ENCODE results near the gene GSE1. TPM values are rescaled to one million over a fixed set of nuclear protein-coding genes. Genes with fewer than 3 reads are reported as not detected.

Gene GSE1
- total RNA-seq, 1 experiment from 2014 or later = 124 TPM

GRCh38 chr16:85565801-85566526 lies 47.2 kb upstream of the GSE1 start:
- H3K4me3 Mint-ChIP-seq = no peak overlapping the region
- ChIA-PET POLR2A (no interaction called here), CTCF (interaction anchor here (0.7 to 7.9 kb wide), 4 partner anchors 9 to 41 kb away, joined by 3 to 60 read pairs (median 18); no protein-coding TSS in a partner anchor)
- peak overlapping the region; percentile 53 for H3K27ac Mint-ChIP-seq
- peaks cover 88% of the 10 kb centered on the region for H3K4me1 Mint-ChIP-seq
- no peak for DNase-seq (ENCODE audit: low spot score)
- ATAC-seq = no peak
- peaks cover 7% of the 10 kb centered on the region; the same call in 1 of the 2 replicates for H3K9me3 Mint-ChIP-seq
- peaks cover 7% of the 10 kb centered on the region for H3K36me3 Mint-ChIP-seq
- no peak for TF ChIP-seq ZNF121 (CRISPR knock-in tag; IDR thresholded peaks at IDR 0.05)
- TF ChIP-seq CREB1 (CRISPR knock-in tag; IDR thresholded peaks at IDR 0.05) = no peak
- TF ChIP-seq NR2C2 (CRISPR knock-in tag; IDR thresholded peaks at IDR 0.05) = no peak
- TF ChIP-seq E2F5 (CRISPR knock-in tag; IDR thresholded peaks at IDR 0.05) = no peak
- no peak for TF ChIP-seq SMAD4 (CRISPR knock-in tag; IDR thresholded peaks at IDR 0.05)
- no peak for TF ChIP-seq CTCF (IDR thresholded peaks at IDR 0.05)
- no peak for TF ChIP-seq EMX1 (CRISPR knock-in tag; IDR thresholded peaks at IDR 0.05)
- no peak for TF ChIP-seq ZNF219 (CRISPR knock-in tag; IDR thresholded peaks at IDR 0.05; ENCODE audit: borderline replicate concordance)
- no peak for TF ChIP-seq ZBTB21 (CRISPR knock-in tag; IDR thresholded peaks at IDR 0.05; ENCODE audit: borderline replicate concordance)
- no peak for TF ChIP-seq GABPB1 (CRISPR knock-in tag; IDR thresholded peaks at IDR 0.05)
- no peak for TF ChIP-seq ZNF263 (CRISPR knock-in tag; IDR thresholded peaks at IDR 0.05; ENCODE audit: low read depth)
- no peak for TF ChIP-seq FOXP1 (CRISPR knock-in tag; IDR thresholded peaks at IDR 0.05; ENCODE audit: borderline replicate concordance)
- TF ChIP-seq NR3C1 (CRISPR knock-in tag; conservative IDR thresholded peaks at IDR 0.05; ENCODE audit: low read depth) = no peak
- TF ChIP-seq E2F4 (CRISPR knock-in tag; IDR thresholded peaks at IDR 0.05; ENCODE audit: borderline replicate concordance, low read depth) = no peak
- no peak for TF ChIP-seq NFYB (CRISPR knock-in tag; conservative IDR thresholded peaks at IDR 0.05; ENCODE audit: low read depth)
- no peak for TF ChIP-seq HMGXB4 (CRISPR knock-in tag; IDR thresholded peaks at IDR 0.05)
- no peaks in the 10 kb centered on the region for H3K27me3 Mint-ChIP-seq (ENCODE audit: low read depth)

GRCh38 chr16:85566561-85567100 lies 46.5 kb upstream of the GSE1 start:
- no peaks in the 10 kb centered on the region for H3K27me3 Mint-ChIP-seq (ENCODE audit: low read depth)
- H3K4me3 Mint-ChIP-seq = no peak overlapping the region
- H3K9me3 Mint-ChIP-seq = peaks cover 7% of the 10 kb centered on the region; the same call in 1 of the 2 replicates
- ChIA-PET POLR2A (interaction anchor here (1.4 kb wide), 1 partner anchor 12 kb away, joined by 3 read pairs; no protein-coding TSS in a partner anchor), CTCF (interaction anchor here (0.7 to 7.9 kb wide), 13 partner anchors 9 to 76 kb away, joined by 3 to 60 read pairs (median 6); no protein-coding TSS in a partner anchor)
- ATAC-seq (peak; percentile 29), DNase-seq (ENCODE audit: low spot score) (no peak)
- peaks cover 7% of the 10 kb centered on the region for H3K36me3 Mint-ChIP-seq
- peaks cover 88% of the 10 kb centered on the region for H3K4me1 Mint-ChIP-seq
- no peak overlapping the region; the same call in 1 of the 2 replicates for H3K27ac Mint-ChIP-seq
- no peak for TF ChIP-seq ZNF671 (CRISPR knock-in tag; IDR thresholded peaks at IDR 0.05)
- no peak for TF ChIP-seq SOX15 (CRISPR knock-in tag; IDR thresholded peaks at IDR 0.05)
- TF ChIP-seq JUN (CRISPR knock-in tag; IDR thresholded peaks at IDR 0.05) = no peak
- no peak for TF ChIP-seq ZNF317 (CRISPR knock-in tag; IDR thresholded peaks at IDR 0.05; ENCODE audit: borderline replicate concordance, low read depth)
- TF ChIP-seq FOXP4 (CRISPR knock-in tag; IDR thresholded peaks at IDR 0.05) = no peak
- no peak for TF ChIP-seq NFE2L1 (CRISPR knock-in tag; IDR thresholded peaks at IDR 0.05)
- no peak for TF ChIP-seq ERG (CRISPR knock-in tag; IDR thresholded peaks at IDR 0.05)
- no peak for TF ChIP-seq TEAD4 (CRISPR knock-in tag; IDR thresholded peaks at IDR 0.05)
- TF ChIP-seq GRHL2 (CRISPR knock-in tag; IDR thresholded peaks at IDR 0.05; ENCODE audit: insufficient replicate concordance, severe bottlenecking) = no peak
- no peak for TF ChIP-seq IRF2 (CRISPR knock-in tag; IDR thresholded peaks at IDR 0.05; ENCODE audit: borderline replicate concordance, low read depth)
